NCI-H345 treated with DMSO at 0.1 percent for 48 hours (cell line): ENCODE measurements around the gene NUP88.
A peak's percentile ranks its signal among the peaks of the same experiment; 100 is the strongest.
"Not testable (repeated sequence)": the region's sequence is repeated elsewhere in the genome, so short reads cannot be mapped to it uniquely, and the experiment has no call there.

Experiments
- DNase-seq: peaks from one replicate; lab custom pipeline; 2025; ENCODE audit not compliant: unreplicated experiment; lab: John Stamatoyannopoulos, UW

Gene NUP88

GRCh38 chr17:5419356-5419958 is at the start of gene NUP88:
Gene NUP88, minus strand, starts transcription at chr17:5419662. Its CDS starts 12 bp downstream, at chr17:5419650.
- peak; percentile 92 for DNase-seq

- no peak for DNase-seq
Measured at GRCh38 chr17:5468075-5468473, 48.6 kb upstream of the NUP88 start.

GRCh38 chr17:5467416-5467815 is 48.0 kb upstream of the NUP88 start:
- no peak for DNase-seq

GRCh38 chr17:5466295-5466694 is 46.8 kb upstream of the NUP88 start:
- DNase-seq = no peak

- DNase-seq = no peak
Measured at GRCh38 chr17:5464717-5465507, 45.5 kb upstream of the NUP88 start.

- DNase-seq = no peak
Measured at GRCh38 chr17:5446786-5447185, 27.3 kb upstream of the NUP88 start.

GRCh38 chr17:5444209-5444608 is 24.7 kb upstream of the NUP88 start:
- no peak for DNase-seq

GRCh38 chr17:5443728-5444127 is 24.3 kb upstream of the NUP88 start:
- DNase-seq = no peak

- no peak for DNase-seq
Measured at GRCh38 chr17:5439446-5439764, 19.9 kb upstream of the NUP88 start.

- peak; percentile 70 for DNase-seq
Measured at GRCh38 chr17:5438716-5439445, 19.4 kb upstream of the NUP88 start, which contains the start of gene C1QBP. Gene C1QBP, minus strand, starts transcription at chr17:5439155. Its CDS starts 82 bp downstream, at chr17:5439073.

GRCh38 chr17:5437721-5438317 is 18.4 kb upstream of the NUP88 start:
- DNase-seq = no peak

GRCh38 chr17:5435781-5436315 is 16.4 kb upstream of the NUP88 start:
- not testable (repeated sequence) for DNase-seq

- DNase-seq = no peak
Measured at GRCh38 chr17:5434984-5435383, 15.5 kb upstream of the NUP88 start.

- no peak for DNase-seq
Measured at GRCh38 chr17:5431949-5432556, 12.6 kb upstream of the NUP88 start.

GRCh38 chr17:5431234-5431633 is 11.8 kb upstream of the NUP88 start:
- DNase-seq = not testable (repeated sequence)

GRCh38 chr17:5430413-5430999 is 11.0 kb upstream of the NUP88 start:
- no peak for DNase-seq

GRCh38 chr17:5429191-5429887 is 9.9 kb upstream of the NUP88 start:
- DNase-seq = no peak

- DNase-seq = no peak
Measured at GRCh38 chr17:5425826-5426225, 6.4 kb upstream of the NUP88 start.

- DNase-seq = no peak
Measured at GRCh38 chr17:5424909-5425308, 5.4 kb upstream of the NUP88 start.

GRCh38 chr17:5422505-5422904 is 3.0 kb upstream of the NUP88 start:
- no peak for DNase-seq
